NT2/D1 (cell line): ENCODE measurements around the gene ENSA.
"Not testable (repeated sequence)": the region's sequence is repeated elsewhere in the genome, so short reads cannot be mapped to it uniquely, and the experiment has no call there.

Source experiments
- SUZ12 ChIP-seq: IDR thresholded peaks from 2 replicates; pipeline ENCODE4 v1.6.1; 2011; ENCODE audit not compliant: insufficient read length, insufficient read depth; ENCODE audit errors: extremely low read depth
- YY1 ChIP-seq: IDR thresholded peaks from 2 replicates; pipeline ENCODE4 v1.6.1; 2011; ENCODE audit not compliant: insufficient read length, insufficient read depth

GRCh38 chr1:150580966-150581365 lies 48.4 kb downstream of the ENSA start:
- TF ChIP-seq YY1, SUZ12: not testable (repeated sequence)
